ENCODE measurements around the gene BRS3. TPM values are rescaled to one million over a fixed set of nuclear protein-coding genes. Genes with fewer than 3 reads are reported as not detected.
"Not testable (repeated sequence)": the region's sequence is repeated elsewhere in the genome, so short reads cannot be mapped to it uniquely, and the experiment has no call there.

Gene BRS3
- not detected for polyA plus RNA-seq (2013, experiment 1 of 4)
- polyA plus RNA-seq (2013, experiment 2 of 4), result not detected
- polyA plus RNA-seq (2013, experiment 3 of 4), result not detected
- not detected for polyA plus RNA-seq (2013, experiment 4 of 4)

GRCh38 chrX:136487647-136488046, at the start of gene BRS3:
BRS3 (plus strand) TSS chrX:136487947; CDS start chrX:136488115, 168 bp downstream.
- Histone ChIP-seq H3K4me3 (ENCODE audit: insufficient read depth, low read depth, low read length) (no peak within 1 kb of the TSS), H3K27ac (ENCODE audit: insufficient read depth, low read depth, low read length, poor library complexity, severe bottlenecking) (no peak within 1 kb of the TSS), H3K27me3 (ENCODE audit: control insufficient read depth, insufficient read depth, low read length, poor library complexity, severe bottlenecking) (peaks cover 4% of the 10 kb centered on the region), H3K9me3 (ENCODE audit: control insufficient read depth, low read length) (no peaks in the 10 kb centered on the region), H3K4me1 (ENCODE audit: control insufficient read depth, insufficient read depth, low read length) (no peaks in the 10 kb centered on the region), H3K36me3 (ENCODE audit: control insufficient read depth, insufficient read depth, low read length) (no peaks in the 10 kb centered on the region)
- 50 to 84% methylated on average over 1 to 4 of the region's 4 CpGs for WGBS, 2 experiments

- Histone ChIP-seq H3K36me3 (ENCODE audit: control insufficient read depth, insufficient read depth, low read length) (no peaks in the 10 kb centered on the region), H3K27me3 (ENCODE audit: control insufficient read depth, insufficient read depth, low read length, poor library complexity, severe bottlenecking) (no peaks in the 10 kb centered on the region), H3K4me3 (ENCODE audit: insufficient read depth, low read depth, low read length) (no peak overlapping the region), H3K9me3 (ENCODE audit: control insufficient read depth, low read length) (no peaks in the 10 kb centered on the region), H3K27ac (ENCODE audit: insufficient read depth, low read depth, low read length, poor library complexity, severe bottlenecking) (no peak overlapping the region), H3K4me1 (ENCODE audit: control insufficient read depth, insufficient read depth, low read length) (no peaks in the 10 kb centered on the region)
- 100% methylated on average over 1 of the region's 3 CpGs for WGBS, 2 experiments
Measured at GRCh38 chrX:136438192-136438591, 49.6 kb upstream of the BRS3 start.

- H3K9me3 ChIP-seq (ENCODE audit: control insufficient read depth, low read length); H3K27me3 ChIP-seq (ENCODE audit: control insufficient read depth, insufficient read depth, low read length, poor library complexity, severe bottlenecking); H3K4me1 ChIP-seq (ENCODE audit: control insufficient read depth, insufficient read depth, low read length); H3K27ac ChIP-seq (ENCODE audit: insufficient read depth, low read depth, low read length, poor library complexity, severe bottlenecking); H3K4me3 ChIP-seq (ENCODE audit: insufficient read depth, low read depth, low read length); H3K36me3 ChIP-seq (ENCODE audit: control insufficient read depth, insufficient read depth, low read length): not testable (repeated sequence)
- WGBS, 2 experiments, result 83 to 84% methylated on average over 13 to 14 of the region's 18 CpGs
Measured at GRCh38 chrX:136445674-136446073, 42.1 kb upstream of the BRS3 start.

- Histone ChIP-seq H3K27me3 (ENCODE audit: control insufficient read depth, insufficient read depth, low read length, poor library complexity, severe bottlenecking) (no peaks in the 10 kb centered on the region), H3K9me3 (ENCODE audit: control insufficient read depth, low read length) (no peaks in the 10 kb centered on the region), H3K4me1 (ENCODE audit: control insufficient read depth, insufficient read depth, low read length) (no peaks in the 10 kb centered on the region), H3K27ac (ENCODE audit: insufficient read depth, low read depth, low read length, poor library complexity, severe bottlenecking) (no peak overlapping the region), H3K4me3 (ENCODE audit: insufficient read depth, low read depth, low read length) (no peak overlapping the region), H3K36me3 (ENCODE audit: control insufficient read depth, insufficient read depth, low read length) (no peaks in the 10 kb centered on the region)
- 94 to 100% methylated on average over 3 to 4 of the region's 6 CpGs for WGBS, 2 experiments
Measured at GRCh38 chrX:136446208-136446607, 41.5 kb upstream of the BRS3 start.

DNA sequence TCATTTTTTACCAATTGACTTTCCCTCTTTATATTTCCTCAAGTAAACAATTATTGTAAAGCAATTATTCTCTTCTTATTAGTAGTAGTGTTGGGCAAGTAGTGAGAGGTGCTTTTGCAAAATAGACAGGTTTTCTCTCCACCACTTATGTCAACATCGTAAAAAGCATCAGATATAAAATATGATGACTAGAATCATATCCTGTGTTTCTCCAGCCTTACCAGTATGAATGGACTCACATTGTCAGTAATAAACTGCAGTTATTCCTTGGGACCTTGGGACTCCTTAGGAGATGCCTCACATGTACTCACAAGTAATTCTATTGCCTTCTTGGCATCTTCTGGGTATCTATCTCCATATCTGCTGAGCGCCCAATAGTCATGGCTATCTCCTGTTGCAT, 40.4 kb upstream of the BRS3 start:
- Histone ChIP-seq H3K4me3 (ENCODE audit: insufficient read depth, low read depth, low read length) (no peak overlapping the region), H3K4me1 (ENCODE audit: control insufficient read depth, insufficient read depth, low read length) (no peaks in the 10 kb centered on the region), H3K36me3 (ENCODE audit: control insufficient read depth, insufficient read depth, low read length) (no peaks in the 10 kb centered on the region), H3K27me3 (ENCODE audit: control insufficient read depth, insufficient read depth, low read length, poor library complexity, severe bottlenecking) (no peaks in the 10 kb centered on the region), H3K27ac (ENCODE audit: insufficient read depth, low read depth, low read length, poor library complexity, severe bottlenecking) (no peak overlapping the region), H3K9me3 (ENCODE audit: control insufficient read depth, low read length) (no peaks in the 10 kb centered on the region)
- 88 to 92% methylated on average over 1 of the region's 2 CpGs for WGBS, 2 experiments

- Histone ChIP-seq H3K4me1 (ENCODE audit: control insufficient read depth, insufficient read depth, low read length) (no peaks in the 10 kb centered on the region), H3K36me3 (ENCODE audit: control insufficient read depth, insufficient read depth, low read length) (no peaks in the 10 kb centered on the region), H3K4me3 (ENCODE audit: insufficient read depth, low read depth, low read length) (no peak overlapping the region), H3K27me3 (ENCODE audit: control insufficient read depth, insufficient read depth, low read length, poor library complexity, severe bottlenecking) (no peaks in the 10 kb centered on the region), H3K9me3 (ENCODE audit: control insufficient read depth, low read length) (no peaks in the 10 kb centered on the region), H3K27ac (ENCODE audit: insufficient read depth, low read depth, low read length, poor library complexity, severe bottlenecking) (no peak overlapping the region)
Measured at GRCh38 chrX:136447968-136448367, 39.8 kb upstream of the BRS3 start.

GRCh38 chrX:136450050-136450830, 37.5 kb upstream of the BRS3 start:
- H3K36me3 ChIP-seq (ENCODE audit: control insufficient read depth, insufficient read depth, low read length), result no peaks in the 10 kb centered on the region

DNA sequence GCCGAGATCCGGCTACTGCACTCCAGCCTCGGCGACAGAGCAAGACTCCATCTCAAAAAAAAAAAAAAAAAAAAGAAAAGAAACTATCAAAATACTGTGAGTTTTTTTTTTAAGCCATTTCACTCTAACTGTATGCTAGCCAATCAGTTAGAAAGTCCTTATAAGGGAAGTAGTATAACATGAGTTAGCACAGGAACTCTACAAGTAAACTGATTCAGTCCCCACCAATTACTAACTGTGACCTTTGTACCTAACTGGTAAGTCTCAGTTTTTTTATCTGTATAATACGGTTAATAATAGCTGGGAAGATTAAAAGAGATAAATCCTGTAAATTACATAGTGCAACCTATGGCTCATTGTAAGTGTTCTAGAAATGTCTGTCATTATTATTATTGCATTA, 35.1 kb upstream of the BRS3 start:
- no peak overlapping the region for H3K27ac ChIP-seq (ENCODE audit: insufficient read depth, low read depth, low read length, poor library complexity, severe bottlenecking)
- H3K36me3 ChIP-seq (ENCODE audit: control insufficient read depth, insufficient read depth, low read length), result no peaks in the 10 kb centered on the region
- no peaks in the 10 kb centered on the region for H3K27me3 ChIP-seq (ENCODE audit: control insufficient read depth, insufficient read depth, low read length, poor library complexity, severe bottlenecking)
- H3K4me1 ChIP-seq (ENCODE audit: control insufficient read depth, insufficient read depth, low read length), result no peaks in the 10 kb centered on the region
- H3K9me3 ChIP-seq (ENCODE audit: control insufficient read depth, low read length), result no peaks in the 10 kb centered on the region
- no peak overlapping the region for H3K4me3 ChIP-seq (ENCODE audit: insufficient read depth, low read depth, low read length)
- WGBS, 2 experiments, result 80 to 100% methylated on average over 2 to 4 of the region's 5 CpGs

More at GRCh38 chrX:136450050-136450830, 37.5 kb upstream of the BRS3 start:
- 82 to 86% methylated on average over 7 of the region's 8 CpGs for WGBS, 2 experiments
- no peak overlapping the region for H3K4me3 ChIP-seq (ENCODE audit: insufficient read depth, low read depth, low read length)
- H3K9me3 ChIP-seq (ENCODE audit: control insufficient read depth, low read length), result no peaks in the 10 kb centered on the region
- H3K27ac ChIP-seq (ENCODE audit: insufficient read depth, low read depth, low read length, poor library complexity, severe bottlenecking), result no peak overlapping the region
- no peaks in the 10 kb centered on the region for H3K4me1 ChIP-seq (ENCODE audit: control insufficient read depth, insufficient read depth, low read length)
- no peaks in the 10 kb centered on the region for H3K27me3 ChIP-seq (ENCODE audit: control insufficient read depth, insufficient read depth, low read length, poor library complexity, severe bottlenecking)

DNA sequence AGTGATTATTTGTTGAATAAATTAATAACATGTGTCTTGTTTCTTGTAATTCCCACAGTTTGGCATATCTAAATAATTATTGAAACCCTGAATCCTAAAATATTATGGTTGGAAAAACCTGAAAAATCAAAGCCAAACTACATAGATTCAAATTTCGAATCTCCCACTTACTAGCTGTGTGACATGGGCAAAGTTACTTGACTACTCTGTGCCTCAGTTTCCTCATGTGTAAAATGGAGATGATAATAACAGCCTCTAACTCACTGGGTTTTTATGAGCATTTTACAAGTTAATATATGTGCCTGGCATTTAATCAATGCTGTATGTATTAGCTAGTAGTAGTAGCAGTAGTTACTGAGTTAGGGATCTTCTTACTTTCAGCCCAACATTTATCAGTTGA, 34.6 kb upstream of the BRS3 start:
- H3K27ac ChIP-seq (ENCODE audit: insufficient read depth, low read depth, low read length, poor library complexity, severe bottlenecking), result no peak overlapping the region
- H3K4me1 ChIP-seq (ENCODE audit: control insufficient read depth, insufficient read depth, low read length), result no peaks in the 10 kb centered on the region
- WGBS, 2 experiments, result no CpG with 5 or more reads among the region's 1 CpG
- H3K4me3 ChIP-seq (ENCODE audit: insufficient read depth, low read depth, low read length), result no peak overlapping the region
- H3K27me3 ChIP-seq (ENCODE audit: control insufficient read depth, insufficient read depth, low read length, poor library complexity, severe bottlenecking), result no peaks in the 10 kb centered on the region
- no peaks in the 10 kb centered on the region for H3K36me3 ChIP-seq (ENCODE audit: control insufficient read depth, insufficient read depth, low read length)
- H3K9me3 ChIP-seq (ENCODE audit: control insufficient read depth, low read length), result no peaks in the 10 kb centered on the region

DNA sequence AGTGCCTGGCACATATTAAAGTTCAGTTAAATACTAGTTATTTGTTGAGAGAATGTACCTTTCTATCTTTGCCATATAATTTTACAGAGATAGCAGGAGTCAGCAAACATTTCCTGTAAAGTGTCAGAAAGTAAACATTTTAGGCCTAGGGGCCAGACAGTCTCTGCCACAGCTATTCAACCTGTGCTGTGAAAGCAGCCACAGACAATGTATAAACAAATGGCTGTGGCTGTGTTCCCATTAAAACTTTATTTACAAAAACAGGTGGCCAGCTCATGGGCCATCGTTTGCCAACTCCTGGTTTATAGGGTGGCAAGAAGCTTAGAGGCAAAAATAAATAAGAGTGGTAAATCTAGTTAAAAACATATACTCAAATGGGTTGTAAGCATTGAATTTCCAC, 34.0 kb upstream of the BRS3 start:
- no peak overlapping the region for H3K27ac ChIP-seq (ENCODE audit: insufficient read depth, low read depth, low read length, poor library complexity, severe bottlenecking)
- no peaks in the 10 kb centered on the region for H3K36me3 ChIP-seq (ENCODE audit: control insufficient read depth, insufficient read depth, low read length)
- no peaks in the 10 kb centered on the region for H3K27me3 ChIP-seq (ENCODE audit: control insufficient read depth, insufficient read depth, low read length, poor library complexity, severe bottlenecking)
- no peaks in the 10 kb centered on the region for H3K9me3 ChIP-seq (ENCODE audit: control insufficient read depth, low read length)
- H3K4me3 ChIP-seq (ENCODE audit: insufficient read depth, low read depth, low read length), result no peak overlapping the region
- no peaks in the 10 kb centered on the region for H3K4me1 ChIP-seq (ENCODE audit: control insufficient read depth, insufficient read depth, low read length)
- WGBS, 2 experiments, result 90 to 100% methylated on average over 1 of the region's 1 CpG

Data from ectodermal cell (in vitro differentiated cells).